GM12878 (cell line): ENCODE data around the gene MPDZ. TPM values are rescaled to one million over a fixed set of nuclear protein-coding genes. Genes with fewer than 3 reads are reported as not detected.

ENCODE experiments used
- ATAC-seq: fragments of 200-7000 bp; cut with Tn5 transposase; 3 replicates; pipeline ENCODE4 v1.9.1; 2020; ENCODE audit warnings: mild to moderate bottlenecking, moderate library complexity
- BruUV-seq: library from RNA; stranded (reverse); fragments of 400-500 nt; replicated peaks from 2 replicates; lab custom pipeline; 2021; lab: Mats Ljungman, UMichigan
- CTCF ChIA-PET: fragments of 300-600 bp; sonication (Branson Sonifier 250); formaldehyde crosslinking; extraction: SDS; loops from one replicate; lab custom pipeline; 2021; ENCODE audit warnings: inconsistent platforms; lab: Yijun Ruan, JAX
- POLR2A ChIA-PET: fragments of 350-600 bp; formaldehyde crosslinking; extraction: SDS; loops from one replicate; lab custom pipeline; 2021; ENCODE audit warnings: inconsistent platforms; lab: Charles Lee
- RAD21 ChIA-PET: fragments of 300-600 bp; sonication (Branson Sonifier 250); formaldehyde crosslinking; loops from one replicate; lab custom pipeline; 2023; ENCODE audit warnings: antibody characterized with exemption; ENCODE audit not compliant: unreplicated experiment; lab: Charles Lee
- SMC1A ChIA-PET: fragments of 300-600 bp; sonication (Branson Sonifier 250); formaldehyde crosslinking; loops from one replicate; lab custom pipeline; 2023; ENCODE audit not compliant: unreplicated experiment, uncharacterized antibody; lab: Charles Lee
- DNase-seq: peaks from one replicate; pipeline ENCODE4 v3.0.0-alpha.2; 2011; ENCODE audit warnings: low read depth, low spot score
- FAIRE-seq: peaks from 3 replicates; lab custom pipeline; 2011; peaks lifted over from hg19 to GRCh38; lab: Jason Lieb, UNC
- H2AFZ ChIP-seq: 2 replicates; pipeline ENCODE4 v1.6.0; 2011; ENCODE audit warnings: low read depth, low read length, control low read depth; ENCODE audit not compliant: control insufficient read depth
- H3K27ac ChIP-seq: 2 replicates; pipeline ENCODE4 v1.5.1; 2011; ENCODE audit warnings: control low read depth; ENCODE audit not compliant: control insufficient read depth, insufficient read depth
- H3K27me3 ChIP-seq, 2 experiments: replicated peaks in 1 of 2; 2 replicates each; pipeline versions ENCODE4 v1.6.0 to v1.6.1; 2011; ENCODE audit warnings: low read length in 1 of 2; ENCODE audit not compliant: control insufficient read depth in 2 of 2, insufficient read depth in 2 of 2
- H3K36me3 ChIP-seq, 2 experiments: 2 replicates each; pipeline ENCODE4 v1.5.1; 2011; ENCODE audit warnings: low read length in 1 of 2; ENCODE audit not compliant: control insufficient read depth in 2 of 2, insufficient read depth in 2 of 2
- H3K4me1 ChIP-seq: 2 replicates; pipeline ENCODE4 v1.6.1; 2011; ENCODE audit warnings: mild to moderate bottlenecking, low read length, moderate library complexity, mixed read lengths; ENCODE audit not compliant: control insufficient read depth, insufficient read depth
- H3K4me2 ChIP-seq: 2 replicates; pipeline ENCODE4 v1.6.0; 2011; ENCODE audit warnings: control low read depth; ENCODE audit not compliant: control insufficient read depth, insufficient read depth
- H3K4me3 ChIP-seq: fragments of 200-600 bp; sonication (generic); 2 replicates; pipeline ENCODE4 v1.5.1; 2016
- H3K79me2 ChIP-seq: 2 replicates; pipeline ENCODE4 v1.6.0; 2011; ENCODE audit warnings: low read length; ENCODE audit not compliant: control insufficient read depth, insufficient read depth
- H3K9ac ChIP-seq: 2 replicates; pipeline ENCODE4 v1.8.0; 2011; ENCODE audit warnings: low read length, control low read depth, mixed read lengths; ENCODE audit not compliant: control insufficient read depth, insufficient read depth
- H3K9me3 ChIP-seq: replicated peaks from 3 replicates; pipeline ENCODE4 v1.5.1; 2011; ENCODE audit warnings: mild to moderate bottlenecking, low read length; ENCODE audit not compliant: control insufficient read depth, insufficient read depth
- H4K20me1 ChIP-seq: 2 replicates; pipeline ENCODE4 v1.6.0; 2011; ENCODE audit not compliant: control insufficient read depth, insufficient read depth
- ASH2L ChIP-seq: fragments of 300-600, 200-600 bp; sonication (generic); IDR thresholded peaks from 2 replicates; pipeline ENCODE4 v1.6.1; 2017; ENCODE audit warnings: low read depth, mild to moderate bottlenecking, borderline replicate concordance
- CBFB ChIP-seq: IDR thresholded peaks from 2 replicates; pipeline ENCODE4 v1.6.1; 2016; ENCODE audit warnings: antibody characterized with exemption, low read depth
- HDAC2 ChIP-seq: fragments of 200-600 bp; sonication (generic); IDR thresholded peaks from 2 replicates; pipeline ENCODE4 v1.6.1; 2017
- IRF4 ChIP-seq: IDR thresholded peaks from 2 replicates; pipeline ENCODE4 v1.6.1; 2011; ENCODE audit warnings: low read depth, low read length
- IRF5 ChIP-seq: fragments of 450-650 bp; IDR thresholded peaks from 2 replicates; pipeline ENCODE4 v1.6.1; 2017; ENCODE audit warnings: borderline replicate concordance
- JUND ChIP-seq: IDR thresholded peaks from 2 replicates; pipeline ENCODE4 v1.6.1; 2012; ENCODE audit warnings: low read depth, mild to moderate bottlenecking, low read length, improper control_type of control experiment, moderate library complexity
- NR2F1 ChIP-seq: fragments of 450-650 bp; conservative IDR thresholded peaks from 2 replicates; pipeline ENCODE4 v1.6.1; 2017; ENCODE audit warnings: mild to moderate bottlenecking
- PKNOX1 ChIP-seq: fragments of 450-650 bp; IDR thresholded peaks from 2 replicates; pipeline ENCODE4 v1.6.1; 2016; ENCODE audit warnings: mild to moderate bottlenecking
- POLR2A ChIP-seq: IDR thresholded peaks from 2 replicates; pipeline ENCODE4 v1.6.1; 2011; ENCODE audit warnings: low read depth, mild to moderate bottlenecking, low read length
- WGBS: methylation state at CpG from one replicate; pipeline ENCODE4 v1.1.6; 2016; ENCODE audit warnings: low lambda C conversion rate; ENCODE audit not compliant: insufficient replicate concordance, insufficient coverage; ENCODE audit errors: missing lambda C conversion rate; 5-methylcytosine and 5-hydroxymethylcytosine counted together
- in situ Hi-C: fragments of 300-500 bp; cut with MboI; formaldehyde crosslinking; loops from 9 replicates; pipeline ENCODE4 v1.14.3; 2018; ENCODE audit warnings: mixed read lengths
- intact Hi-C: fragments of 100-400 bp; cut with micrococcal nuclease; formaldehyde crosslinking; loops from one replicate; pipeline ENCODE4 v1.14.2; 2022; ENCODE audit not compliant: unreplicated experiment
- polyA plus RNA-seq, 11 experiments: library from polyadenylated mRNA; depleted of rRNA in 4 of 11; unstranded in 6 of 11; stranded (reverse) in 5 of 11; fragments of >200 nt; fragmentation: Nextera tagmentation in 4 of 11; fragmentation: Illumina TruSeq in 1 of 11; extraction: Ambion mirVana in 4 of 11; extraction: Trizol in 1 of 11; gene quantifications; 1 replicate in 1 of 11; 2 replicates in 10 of 11; pipeline versions ENCODE4 v1.2.1 to v1.2.3, GENCODE V29; 2011 to 2016; ENCODE audit warnings: inconsistent platforms in 2 of 11, missing spikeins in 2 of 11, low read depth in 1 of 11
- total RNA-seq, 4 experiments: library from RNA; depleted of rRNA in 3 of 4; stranded (reverse); fragments of >200 nt in 3 of 4; fragmentation: Illumina TruSeq in 1 of 4; extraction: Trizol in 1 of 4; gene quantifications; 2 replicates each; pipeline versions ENCODE4 v1.2.1 to v1.2.3, GENCODE V29; 2013 to 2021

The MPDZ gene
- total and polyA plus RNA-seq, 10 of the 15 experiments (the other 5 are each of a cell fraction or from before 2014, with no cell fraction given) = 0.36 TPM; not detected in 9

GRCh38 chr9:13070612-13071595 lies 208.6 kb downstream of the MPDZ start:
- H3K27me3 ChIP-seq = no peaks in the 10 kb centered on the region
- no peak for FAIRE-seq
- ChIA-PET RAD21 (no interaction called here), CTCF (interaction anchor here (1.7 kb wide), 1 partner anchor 19 kb away, joined by 7 read pairs; no protein-coding TSS in a partner anchor), POLR2A (no interaction called here), SMC1A (interaction anchor here (1.0 kb wide), 1 partner anchor 20 kb away, joined by 3 read pairs; no protein-coding TSS in a partner anchor)
- in situ Hi-C loops (no loop called here), intact Hi-C loops (no loop called here)
- DNase-seq = no peak
- no peak for ATAC-seq
- H2AFZ ChIP-seq = no peak overlapping the region
- 28% methylated on average over 12 of the region's 12 CpGs for WGBS
- H3K27ac ChIP-seq = no peak overlapping the region
- no peaks in the 10 kb centered on the region for H3K9me3 ChIP-seq
- no peak overlapping the region for H3K9ac ChIP-seq
- H3K4me3 ChIP-seq = no peak overlapping the region
- no peaks in the 10 kb centered on the region for H4K20me1 ChIP-seq
- BruUV-seq = no TSS peak
- no peaks in the 10 kb centered on the region for H3K4me1 ChIP-seq
- TF ChIP-seq ASH2L = no peak
- no peak for TF ChIP-seq HDAC2
- TF ChIP-seq IRF4 = no peak
- no peak for TF ChIP-seq NR2F1
- no peak for TF ChIP-seq PKNOX1
- no peak for TF ChIP-seq CBFB
- no peak for TF ChIP-seq JUND
- no peak for TF ChIP-seq IRF5
- TF ChIP-seq POLR2A = no peak
- no peaks in the 10 kb centered on the region for H3K79me2 ChIP-seq
- no peak overlapping the region for H3K4me2 ChIP-seq
- H3K36me3 ChIP-seq = no peaks in the 10 kb centered on the region
